NK-92 treated with Interleukin-12 subunit alpha and Interleukin-12 subunit beta, amount 100 ng/mL, for 24 hours (cell line): ENCODE measurements around the gene CA5B.
"Not testable (repeated sequence)": the region's sequence is repeated elsewhere in the genome, so short reads cannot be mapped to it uniquely, and the experiment has no call there.

Experiments
- DNase-seq: peaks from one replicate; lab custom pipeline; 2025; lab: John Stamatoyannopoulos, UW

Gene CA5B, protein sequence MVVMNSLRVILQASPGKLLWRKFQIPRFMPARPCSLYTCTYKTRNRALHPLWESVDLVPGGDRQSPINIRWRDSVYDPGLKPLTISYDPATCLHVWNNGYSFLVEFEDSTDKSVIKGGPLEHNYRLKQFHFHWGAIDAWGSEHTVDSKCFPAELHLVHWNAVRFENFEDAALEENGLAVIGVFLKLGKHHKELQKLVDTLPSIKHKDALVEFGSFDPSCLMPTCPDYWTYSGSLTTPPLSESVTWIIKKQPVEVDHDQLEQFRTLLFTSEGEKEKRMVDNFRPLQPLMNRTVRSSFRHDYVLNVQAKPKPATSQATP

GRCh38 chrX:15737959-15738902, at the start of gene CA5B:
Gene CA5B, plus strand, starts transcription at chrX:15738270. Its CDS starts 11,754 bp downstream, at chrX:15750024.
- DNase-seq: no peak

- no peak for DNase-seq
Observed at GRCh38 chrX:15694941-15695451, 43.1 kb upstream of the CA5B start.

GRCh38 chrX:15696516-15696915, 41.6 kb upstream of the CA5B start:
- no peak for DNase-seq

DNA sequence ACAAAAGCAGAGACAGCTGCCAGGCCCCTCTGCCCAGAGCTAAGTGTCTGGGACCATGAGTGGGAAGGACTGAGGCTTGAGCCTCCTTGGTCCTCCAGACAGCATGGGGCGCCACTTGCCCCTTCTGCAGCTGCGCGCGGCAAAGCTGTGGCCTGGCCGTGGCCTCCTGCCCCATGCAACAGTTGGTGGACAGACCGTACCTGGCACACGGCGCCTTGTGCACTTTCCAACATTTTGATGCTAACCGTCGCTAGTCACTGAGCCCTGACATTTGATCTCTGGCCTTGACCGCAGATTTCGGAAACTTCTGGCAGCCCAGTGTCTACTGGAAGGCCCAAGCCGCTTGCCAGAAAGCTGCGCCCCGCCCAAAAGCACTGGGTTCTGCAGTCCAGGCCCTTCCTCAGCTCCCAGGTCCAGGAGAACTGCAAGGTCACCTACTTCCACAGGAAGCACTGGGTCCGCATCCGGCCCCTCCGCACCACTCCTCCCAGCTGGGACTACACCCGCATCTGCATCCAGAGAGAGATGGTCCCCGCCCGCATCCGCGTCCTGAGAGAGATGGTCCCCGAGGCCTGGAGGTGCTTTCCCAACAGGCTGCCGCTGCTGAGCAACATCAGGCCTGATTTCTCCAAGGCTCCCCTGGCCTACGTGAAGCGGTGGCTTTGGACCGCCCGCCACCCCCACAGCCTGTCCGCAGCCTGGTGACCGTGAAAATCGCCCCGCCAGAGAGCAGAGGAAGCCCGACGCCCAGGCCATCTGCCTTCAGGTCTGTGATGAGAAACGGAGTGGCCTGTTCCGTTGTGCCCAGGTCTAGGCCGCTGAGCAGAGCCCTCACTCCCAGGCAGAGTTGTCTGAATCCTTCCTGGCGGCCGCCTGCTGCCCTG, 35.3 kb upstream of the CA5B start:
- DNase-seq: no peak

DNA sequence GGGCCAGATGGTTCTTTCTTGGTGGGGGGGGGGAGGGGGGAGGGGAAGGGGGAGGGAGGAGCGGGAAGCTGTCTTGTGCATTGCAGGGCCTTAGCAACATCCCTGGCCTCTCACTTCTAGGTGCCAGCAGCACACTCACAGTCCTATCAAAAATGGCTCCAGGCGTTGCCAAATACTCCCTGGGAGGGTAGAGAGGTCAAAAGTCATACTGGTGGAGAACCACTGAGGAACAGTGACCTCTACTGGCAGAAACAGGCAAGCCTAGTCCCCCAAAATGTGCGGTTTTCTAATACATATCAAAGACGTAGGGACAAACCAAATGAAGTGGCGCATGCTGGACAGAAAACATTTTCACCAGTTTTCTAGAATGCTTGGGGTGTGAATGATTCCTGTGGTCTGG, 34.3 kb upstream of the CA5B start:
- not testable (repeated sequence) for DNase-seq

GRCh38 chrX:15704273-15704672, 33.8 kb upstream of the CA5B start:
- not testable (repeated sequence) for DNase-seq

DNA sequence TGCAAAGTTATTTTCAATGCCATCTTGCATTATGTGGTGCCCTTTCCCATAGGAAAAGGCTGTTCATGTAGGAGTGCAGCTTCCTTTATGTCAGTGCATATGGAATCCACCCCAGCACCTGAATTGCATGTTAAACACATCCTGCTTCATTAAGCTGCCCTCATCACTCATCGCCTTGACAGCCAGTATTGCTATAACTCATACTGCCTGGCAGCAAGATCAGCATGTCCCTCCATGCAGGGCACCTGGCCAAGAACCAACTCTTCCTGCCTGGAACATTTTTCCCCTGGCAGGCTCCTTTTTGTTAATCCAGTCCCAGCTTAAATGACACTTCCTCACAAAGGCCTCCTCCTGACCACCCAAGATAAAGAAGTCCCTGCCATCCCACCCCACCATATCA, 23.5 kb upstream of the CA5B start:
- no peak for DNase-seq

- no peak for DNase-seq
Observed at GRCh38 chrX:15718283-15718970, 19.6 kb upstream of the CA5B start.

DNA sequence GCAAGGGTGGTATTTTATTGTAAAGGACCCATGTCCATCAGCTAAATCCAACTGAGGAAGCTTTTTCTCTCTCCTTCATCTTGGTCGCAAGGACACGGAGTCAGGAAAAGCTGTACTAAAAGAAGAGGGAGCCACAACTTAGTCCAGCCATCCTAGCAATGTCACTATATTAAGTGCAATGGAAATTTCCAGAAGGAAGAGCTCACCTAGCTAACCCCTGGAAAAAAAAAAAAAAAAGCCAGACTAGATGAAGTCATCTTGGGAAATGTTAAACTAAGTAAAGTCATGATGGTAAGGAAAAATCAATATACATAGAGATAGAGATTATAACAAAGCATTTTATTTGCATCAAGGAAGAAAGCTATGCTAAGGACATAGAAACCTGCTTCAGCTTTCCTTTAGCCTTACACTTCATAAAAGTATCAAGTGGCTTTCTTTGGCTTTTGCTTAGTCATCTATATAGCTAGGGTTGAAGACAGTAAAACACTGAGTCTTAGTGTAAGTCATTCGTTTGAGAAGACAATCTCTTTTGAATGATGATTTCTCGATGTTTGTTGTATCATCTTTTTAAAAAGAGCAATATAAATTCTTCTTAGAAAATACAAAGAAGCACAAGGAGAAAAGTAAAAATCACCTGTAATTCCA, 18.6 kb upstream of the CA5B start:
- DNase-seq: no peak

- no peak for DNase-seq
Observed at GRCh38 chrX:15721911-15722310, 16.2 kb upstream of the CA5B start.

DNA sequence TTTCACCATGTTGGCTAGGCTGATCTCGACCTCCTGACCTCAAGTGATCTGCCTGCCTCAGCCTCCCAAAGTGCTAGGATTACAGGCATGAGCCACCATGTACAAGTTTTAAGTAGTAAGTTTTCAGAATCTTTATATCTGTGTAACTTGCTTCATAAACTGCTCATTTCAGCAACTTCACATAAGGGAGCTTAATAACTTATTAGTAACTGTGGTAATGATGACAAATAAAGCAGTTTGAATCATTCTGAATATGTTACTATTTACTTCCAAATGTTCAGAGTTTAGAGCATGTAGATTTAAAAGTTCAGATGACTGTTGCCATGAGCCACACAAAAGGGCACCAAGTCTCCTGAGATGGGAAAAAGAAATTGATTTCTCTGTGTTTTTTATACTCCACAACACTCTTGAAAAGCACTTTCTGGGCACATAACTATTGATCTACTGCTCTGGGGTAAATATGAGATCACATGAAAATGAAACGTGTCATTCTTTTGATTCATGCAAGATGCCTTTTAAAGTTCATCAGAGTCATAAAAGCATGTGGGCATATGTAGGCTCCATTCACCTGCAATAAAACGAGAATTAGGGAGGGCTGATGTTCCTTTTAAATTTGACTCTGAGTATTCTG, 14.1 kb upstream of the CA5B start:
- no peak for DNase-seq

- DNase-seq: no peak
Observed at GRCh38 chrX:15724911-15725310, 13.2 kb upstream of the CA5B start.

GRCh38 chrX:15731368-15731767, 6.7 kb upstream of the CA5B start:
- not testable (repeated sequence) for DNase-seq

DNA sequence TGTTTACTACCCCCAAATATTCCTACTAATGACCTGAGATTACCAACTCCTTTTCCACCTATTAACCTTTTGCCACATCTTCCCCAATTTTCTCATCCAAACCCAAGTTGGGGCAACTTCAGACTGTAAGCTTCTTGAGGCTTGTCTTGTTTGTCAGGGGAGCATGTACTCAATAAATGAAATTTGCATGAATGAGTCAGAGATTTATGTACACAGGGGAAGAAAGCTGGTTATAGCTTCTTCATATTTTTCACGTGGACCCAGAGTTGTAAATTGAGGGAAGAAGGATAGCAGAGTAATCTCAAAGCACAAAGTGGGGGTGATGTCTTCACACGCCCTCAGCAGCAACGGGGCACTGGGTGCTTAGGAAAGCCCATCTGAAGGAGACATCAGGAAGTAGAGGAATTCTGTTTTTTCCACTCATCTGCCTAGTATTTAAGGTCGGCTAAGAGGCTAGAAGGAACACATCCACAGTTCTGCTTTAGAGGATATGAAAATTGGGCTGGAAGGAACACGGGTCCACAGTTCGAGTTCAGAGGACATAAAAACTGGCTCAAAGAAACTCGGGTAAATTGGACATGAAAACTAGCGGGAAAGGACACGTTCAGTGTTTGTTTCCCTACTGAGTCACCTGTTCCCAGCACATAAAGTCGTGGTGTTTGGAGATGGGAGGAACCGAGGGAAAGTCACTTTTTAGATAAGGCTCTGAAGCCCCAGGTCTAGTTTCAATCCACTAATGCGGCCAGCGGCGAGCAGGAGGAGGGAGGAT, 696 bp upstream of the CA5B start:
- no peak for DNase-seq

DNA sequence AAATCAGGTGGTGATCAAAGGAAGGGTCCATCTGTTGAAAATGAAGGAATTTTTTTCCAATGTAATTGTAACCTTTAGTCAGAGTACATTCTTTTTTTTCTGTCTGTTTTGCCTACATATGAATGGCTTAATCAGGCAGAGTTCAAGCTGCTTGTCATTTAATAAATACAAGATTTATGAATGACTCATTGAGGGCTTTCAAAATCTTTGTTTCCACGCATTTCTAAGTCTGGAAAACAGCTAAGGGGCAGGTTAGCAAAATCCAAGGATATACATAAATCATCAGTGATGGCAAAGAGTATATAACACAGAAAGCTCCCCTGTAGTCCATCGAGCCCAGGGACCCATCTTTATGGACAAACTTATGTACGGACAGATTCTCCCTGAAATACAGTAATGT, 1.8 kb downstream of the CA5B start:
- no peak for DNase-seq

- DNase-seq: no peak
Observed at GRCh38 chrX:15744181-15744867, 6.3 kb downstream of the CA5B start.

GRCh38 chrX:15745179-15745578, 7.1 kb downstream of the CA5B start:
- no peak for DNase-seq

- not testable (repeated sequence) for DNase-seq
Observed at GRCh38 chrX:15746651-15747050, 8.6 kb downstream of the CA5B start.

DNA sequence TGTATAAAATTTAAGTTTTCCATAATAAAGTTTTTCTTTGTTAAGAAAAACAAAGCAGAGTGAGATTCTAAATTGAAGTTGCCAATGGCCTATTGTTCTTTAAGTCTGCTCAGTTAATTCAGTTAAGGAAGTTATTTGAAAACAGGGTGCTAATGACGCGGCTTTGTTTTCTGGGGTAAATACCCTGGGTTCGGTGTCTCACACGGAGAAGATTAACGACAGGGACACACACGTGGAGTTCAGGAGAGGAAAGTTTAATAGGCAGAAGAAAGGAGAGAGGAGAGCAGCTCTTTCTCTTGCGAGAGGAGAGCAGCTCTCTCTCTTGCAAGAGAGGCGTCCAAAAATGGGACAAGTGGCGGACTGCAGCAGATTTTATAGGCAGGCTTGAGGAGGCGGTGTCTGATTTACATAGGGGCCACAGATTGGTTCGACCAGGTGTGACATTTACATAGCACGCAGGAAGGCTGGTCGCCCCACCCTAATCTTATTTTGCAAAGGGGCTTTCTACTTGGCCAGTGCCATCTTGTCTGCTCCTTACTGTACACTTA, 9.6 kb downstream of the CA5B start:
- no peak for DNase-seq
